ENCODE results near the gene ZNF423. TPM values are rescaled to one million over a fixed set of nuclear protein-coding genes. Genes with fewer than 3 reads are reported as not detected.

ZNF423 gene
- total and polyA plus RNA-seq, 2 experiments from 2014 or later: 14.9 to 41.8 TPM

DNA sequence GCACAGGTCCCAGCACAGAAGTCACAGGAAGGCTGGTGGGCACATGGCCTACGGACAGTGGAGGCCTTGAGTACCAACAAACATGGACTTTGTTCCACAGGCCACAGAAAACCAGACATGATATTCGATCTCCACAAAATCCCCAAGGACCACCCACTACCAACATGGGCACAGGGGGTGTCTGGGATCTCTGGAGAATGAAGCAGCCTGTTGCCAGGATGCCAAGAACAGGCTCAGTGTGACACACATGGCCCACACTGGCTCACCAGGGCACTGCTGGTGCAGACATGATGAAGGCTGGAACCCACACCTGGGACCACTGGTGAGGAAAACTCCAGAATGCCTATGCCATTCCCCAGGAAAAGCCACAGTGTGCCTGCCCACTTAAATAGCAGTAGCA lies 362.1 kb downstream of the ZNF423 start:
- no peaks in the 10 kb centered on the region; the same call in 2 of the 3 replicates for H3K36me3 Mint-ChIP-seq (ENCODE audit: low read depth)
- no peak overlapping the region for H3K4me3 Mint-ChIP-seq
- Histone ChIP-seq H4K20me1 (replicated peaks; ENCODE audit: insufficient read depth) (no peaks in the 10 kb centered on the region), H3K36me3 (ENCODE audit: insufficient read depth) (no peaks in the 10 kb centered on the region), H3K4me3 (no peak overlapping the region), H3K27ac (ENCODE audit: low read depth) (no peak overlapping the region), H3K4me1 (ENCODE audit: insufficient read depth) (peaks cover 13% of the 10 kb centered on the region), H2AFZ (no peak overlapping the region), H3F3A (replicated peaks; ENCODE audit: low read depth) (no peaks in the 10 kb centered on the region), H3K27me3 (ENCODE audit: insufficient read depth) (no peaks in the 10 kb centered on the region), H3K9me2 (ENCODE audit: insufficient read depth) (no peaks in the 10 kb centered on the region), H3K79me2 (replicated peaks; ENCODE audit: insufficient read depth) (no peaks in the 10 kb centered on the region), H3K4me2 (no peak overlapping the region)
- DNase-seq (ENCODE audit: low spot score) (no peak), ATAC-seq (no peak)
- H3K9me3 Mint-ChIP-seq: no peaks in the 10 kb centered on the region
- H3K4me1 Mint-ChIP-seq: peaks cover 13% of the 10 kb centered on the region
- TF ChIP-seq POLR2AphosphoS5 (IDR thresholded peaks at IDR 0.05; ENCODE audit: low read depth) (no peak), JUNB (IDR thresholded peaks at IDR 0.05; ENCODE audit: unreplicated experiment) (no peak), STAT1 (IDR thresholded peaks at IDR 0.05; ENCODE audit: unreplicated experiment) (no peak), EZH2phosphoT487 (IDR thresholded peaks at IDR 0.05; ENCODE audit: unreplicated experiment) (no peak), NANOG (IDR thresholded peaks at IDR 0.05; ENCODE audit: borderline replicate concordance) (no peak)
- TF ChIP-seq, protein P1, sequence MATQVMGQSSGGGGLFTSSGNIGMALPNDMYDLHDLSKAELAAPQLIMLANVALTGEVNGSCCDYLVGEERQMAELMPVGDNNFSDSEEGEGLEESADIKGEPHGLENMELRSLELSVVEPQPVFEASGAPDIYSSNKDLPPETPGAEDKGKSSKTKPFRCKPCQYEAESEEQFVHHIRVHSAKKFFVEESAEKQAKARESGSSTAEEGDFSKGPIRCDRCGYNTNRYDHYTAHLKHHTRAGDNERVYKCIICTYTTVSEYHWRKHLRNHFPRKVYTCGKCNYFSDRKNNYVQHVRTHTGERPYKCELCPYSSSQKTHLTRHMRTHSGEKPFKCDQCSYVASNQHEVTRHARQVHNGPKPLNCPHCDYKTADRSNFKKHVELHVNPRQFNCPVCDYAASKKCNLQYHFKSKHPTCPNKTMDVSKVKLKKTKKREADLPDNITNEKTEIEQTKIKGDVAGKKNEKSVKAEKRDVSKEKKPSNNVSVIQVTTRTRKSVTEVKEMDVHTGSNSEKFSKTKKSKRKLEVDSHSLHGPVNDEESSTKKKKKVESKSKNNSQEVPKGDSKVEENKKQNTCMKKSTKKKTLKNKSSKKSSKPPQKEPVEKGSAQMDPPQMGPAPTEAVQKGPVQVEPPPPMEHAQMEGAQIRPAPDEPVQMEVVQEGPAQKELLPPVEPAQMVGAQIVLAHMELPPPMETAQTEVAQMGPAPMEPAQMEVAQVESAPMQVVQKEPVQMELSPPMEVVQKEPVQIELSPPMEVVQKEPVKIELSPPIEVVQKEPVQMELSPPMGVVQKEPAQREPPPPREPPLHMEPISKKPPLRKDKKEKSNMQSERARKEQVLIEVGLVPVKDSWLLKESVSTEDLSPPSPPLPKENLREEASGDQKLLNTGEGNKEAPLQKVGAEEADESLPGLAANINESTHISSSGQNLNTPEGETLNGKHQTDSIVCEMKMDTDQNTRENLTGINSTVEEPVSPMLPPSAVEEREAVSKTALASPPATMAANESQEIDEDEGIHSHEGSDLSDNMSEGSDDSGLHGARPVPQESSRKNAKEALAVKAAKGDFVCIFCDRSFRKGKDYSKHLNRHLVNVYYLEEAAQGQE (IDR thresholded peaks at IDR 0.05; ENCODE audit: unreplicated experiment): no peak
- H3K27me3 Mint-ChIP-seq (ENCODE audit: insufficient read depth, low read depth, poor library complexity): peaks cover 21% of the 10 kb centered on the region
- no peak overlapping the region for H3K27ac Mint-ChIP-seq

DNA sequence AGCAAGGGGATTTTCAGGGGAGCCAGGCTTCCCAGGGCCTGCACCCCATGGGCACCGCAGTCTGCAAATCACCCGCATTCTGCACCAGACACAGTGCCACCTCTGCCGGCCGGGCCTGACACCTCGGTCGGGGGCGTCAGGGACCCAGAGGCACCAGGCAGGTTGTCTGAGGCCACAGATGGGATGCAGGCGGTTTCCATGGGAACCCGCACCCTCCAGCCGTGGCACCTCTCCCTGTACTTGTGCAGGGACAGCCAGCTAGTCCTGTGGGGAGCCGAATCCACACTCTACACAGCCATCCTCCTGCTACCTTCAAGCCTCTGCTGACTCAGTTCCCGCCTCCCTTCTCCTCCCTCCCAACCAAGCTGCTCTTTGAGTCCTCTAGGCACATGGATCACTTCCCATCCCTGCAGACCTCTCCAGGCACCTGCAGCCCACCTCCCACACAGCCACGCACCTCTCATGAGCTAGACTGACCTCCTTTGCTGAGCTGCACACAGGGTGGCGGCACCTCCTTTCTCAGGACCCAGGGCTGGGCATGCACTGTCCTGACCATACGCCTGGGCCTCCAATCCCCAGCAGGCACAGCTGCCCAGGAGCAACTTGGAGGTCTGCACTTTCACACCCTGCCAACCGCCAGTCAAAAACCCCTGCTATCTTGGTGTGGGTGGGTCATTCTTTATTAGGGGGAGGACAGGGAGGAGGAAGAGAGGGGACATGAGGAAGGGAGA lies 362.9 kb downstream of the ZNF423 start:
- Mint-ChIP-seq H3K4me1 (peaks cover 13% of the 10 kb centered on the region), H3K27me3 (ENCODE audit: insufficient read depth, low read depth, poor library complexity) (peaks cover 21% of the 10 kb centered on the region), H3K4me3 (no peak overlapping the region), H3K9me3 (no peaks in the 10 kb centered on the region), H3K36me3 (ENCODE audit: low read depth) (no peaks in the 10 kb centered on the region; the same call in 2 of the 3 replicates), H3K27ac (no peak overlapping the region)
- Histone ChIP-seq H3K27me3 (ENCODE audit: insufficient read depth) (no peaks in the 10 kb centered on the region), H3K4me1 (ENCODE audit: insufficient read depth) (peaks cover 13% of the 10 kb centered on the region), H3F3A (replicated peaks; ENCODE audit: low read depth) (no peaks in the 10 kb centered on the region), H4K20me1 (replicated peaks; ENCODE audit: insufficient read depth) (no peaks in the 10 kb centered on the region), H3K4me2 (no peak overlapping the region; the same call in 1 of the 2 replicates), H2AFZ (no peak overlapping the region), H3K36me3 (ENCODE audit: insufficient read depth) (no peaks in the 10 kb centered on the region), H3K79me2 (replicated peaks; ENCODE audit: insufficient read depth) (no peaks in the 10 kb centered on the region), H3K9me2 (ENCODE audit: insufficient read depth) (no peaks in the 10 kb centered on the region), H3K4me3 (no peak overlapping the region), H3K27ac (ENCODE audit: low read depth) (no peak overlapping the region)
- ATAC-seq: no peak
- peak; percentile 14 for DNase-seq (ENCODE audit: low spot score)
- TF ChIP-seq, protein P2, sequence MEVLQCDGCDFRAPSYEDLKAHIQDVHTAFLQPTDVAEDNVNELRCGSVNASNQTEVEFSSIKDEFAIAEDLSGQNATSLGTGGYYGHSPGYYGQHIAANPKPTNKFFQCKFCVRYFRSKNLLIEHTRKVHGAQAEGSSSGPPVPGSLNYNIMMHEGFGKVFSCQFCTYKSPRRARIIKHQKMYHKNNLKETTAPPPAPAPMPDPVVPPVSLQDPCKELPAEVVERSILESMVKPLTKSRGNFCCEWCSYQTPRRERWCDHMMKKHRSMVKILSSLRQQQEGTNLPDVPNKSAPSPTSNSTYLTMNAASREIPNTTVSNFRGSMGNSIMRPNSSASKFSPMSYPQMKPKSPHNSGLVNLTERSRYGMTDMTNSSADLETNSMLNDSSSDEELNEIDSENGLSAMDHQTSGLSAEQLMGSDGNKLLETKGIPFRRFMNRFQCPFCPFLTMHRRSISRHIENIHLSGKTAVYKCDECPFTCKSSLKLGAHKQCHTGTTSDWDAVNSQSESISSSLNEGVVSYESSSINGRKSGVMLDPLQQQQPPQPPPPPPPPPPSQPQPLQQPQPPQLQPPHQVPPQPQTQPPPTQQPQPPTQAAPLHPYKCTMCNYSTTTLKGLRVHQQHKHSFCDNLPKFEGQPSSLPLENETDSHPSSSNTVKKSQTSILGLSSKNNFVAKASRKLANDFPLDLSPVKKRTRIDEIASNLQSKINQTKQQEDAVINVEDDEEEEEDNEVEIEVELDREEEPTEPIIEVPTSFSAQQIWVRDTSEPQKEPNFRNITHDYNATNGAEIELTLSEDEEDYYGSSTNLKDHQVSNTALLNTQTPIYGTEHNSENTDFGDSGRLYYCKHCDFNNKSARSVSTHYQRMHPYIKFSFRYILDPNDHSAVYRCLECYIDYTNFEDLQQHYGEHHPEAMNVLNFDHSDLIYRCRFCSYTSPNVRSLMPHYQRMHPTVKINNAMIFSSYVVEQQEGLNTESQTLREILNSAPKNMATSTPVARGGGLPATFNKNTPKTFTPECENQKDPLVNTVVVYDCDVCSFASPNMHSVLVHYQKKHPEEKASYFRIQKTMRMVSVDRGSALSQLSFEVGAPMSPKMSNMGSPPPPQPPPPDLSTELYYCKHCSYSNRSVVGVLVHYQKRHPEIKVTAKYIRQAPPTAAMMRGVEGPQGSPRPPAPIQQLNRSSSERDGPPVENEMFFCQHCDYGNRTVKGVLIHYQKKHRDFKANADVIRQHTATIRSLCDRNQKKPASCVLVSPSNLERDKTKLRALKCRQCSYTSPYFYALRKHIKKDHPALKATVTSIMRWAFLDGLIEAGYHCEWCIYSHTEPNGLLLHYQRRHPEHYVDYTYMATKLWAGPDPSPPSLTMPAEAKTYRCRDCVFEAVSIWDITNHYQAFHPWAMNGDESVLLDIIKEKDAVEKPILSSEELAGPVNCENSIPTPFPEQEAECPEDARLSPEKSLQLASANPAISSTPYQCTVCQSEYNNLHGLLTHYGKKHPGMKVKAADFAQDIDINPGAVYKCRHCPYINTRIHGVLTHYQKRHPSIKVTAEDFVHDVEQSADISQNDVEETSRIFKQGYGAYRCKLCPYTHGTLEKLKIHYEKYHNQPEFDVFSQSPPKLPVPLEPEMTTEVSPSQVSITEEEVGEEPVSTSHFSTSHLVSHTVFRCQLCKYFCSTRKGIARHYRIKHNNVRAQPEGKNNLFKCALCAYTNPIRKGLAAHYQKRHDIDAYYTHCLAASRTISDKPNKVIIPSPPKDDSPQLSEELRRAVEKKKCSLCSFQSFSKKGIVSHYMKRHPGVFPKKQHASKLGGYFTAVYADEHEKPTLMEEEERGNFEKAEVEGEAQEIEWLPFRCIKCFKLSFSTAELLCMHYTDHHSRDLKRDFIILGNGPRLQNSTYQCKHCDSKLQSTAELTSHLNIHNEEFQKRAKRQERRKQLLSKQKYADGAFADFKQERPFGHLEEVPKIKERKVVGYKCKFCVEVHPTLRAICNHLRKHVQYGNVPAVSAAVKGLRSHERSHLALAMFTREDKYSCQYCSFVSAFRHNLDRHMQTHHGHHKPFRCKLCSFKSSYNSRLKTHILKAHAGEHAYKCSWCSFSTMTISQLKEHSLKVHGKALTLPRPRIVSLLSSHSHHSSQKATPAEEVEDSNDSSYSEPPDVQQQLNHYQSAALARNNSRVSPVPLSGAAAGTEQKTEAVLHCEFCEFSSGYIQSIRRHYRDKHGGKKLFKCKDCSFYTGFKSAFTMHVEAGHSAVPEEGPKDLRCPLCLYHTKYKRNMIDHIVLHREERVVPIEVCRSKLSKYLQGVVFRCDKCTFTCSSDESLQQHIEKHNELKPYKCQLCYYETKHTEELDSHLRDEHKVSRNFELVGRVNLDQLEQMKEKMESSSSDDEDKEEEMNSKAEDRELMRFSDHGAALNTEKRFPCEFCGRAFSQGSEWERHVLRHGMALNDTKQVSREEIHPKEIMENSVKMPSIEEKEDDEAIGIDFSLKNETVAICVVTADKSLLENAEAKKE (CRISPR knock-in tag; IDR thresholded peaks at IDR 0.05): no peak
- TF ChIP-seq JUNB (IDR thresholded peaks at IDR 0.05; ENCODE audit: unreplicated experiment): no peak
- no peak for TF ChIP-seq STAT1 (IDR thresholded peaks at IDR 0.05; ENCODE audit: unreplicated experiment)
- TF ChIP-seq, protein P3, sequence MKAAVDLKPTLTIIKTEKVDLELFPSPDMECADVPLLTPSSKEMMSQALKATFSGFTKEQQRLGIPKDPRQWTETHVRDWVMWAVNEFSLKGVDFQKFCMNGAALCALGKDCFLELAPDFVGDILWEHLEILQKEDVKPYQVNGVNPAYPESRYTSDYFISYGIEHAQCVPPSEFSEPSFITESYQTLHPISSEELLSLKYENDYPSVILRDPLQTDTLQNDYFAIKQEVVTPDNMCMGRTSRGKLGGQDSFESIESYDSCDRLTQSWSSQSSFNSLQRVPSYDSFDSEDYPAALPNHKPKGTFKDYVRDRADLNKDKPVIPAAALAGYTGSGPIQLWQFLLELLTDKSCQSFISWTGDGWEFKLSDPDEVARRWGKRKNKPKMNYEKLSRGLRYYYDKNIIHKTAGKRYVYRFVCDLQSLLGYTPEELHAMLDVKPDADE (IDR thresholded peaks at IDR 0.05): no peak
